GM12892 (cell line): ENCODE data around the gene CDH13.

Experiments used
- POLR2A ChIP-seq: IDR thresholded peaks from 2 replicates; pipeline ENCODE4 v1.6.1; 2011; ENCODE audit warnings: low read depth, low read length, control low read depth
- POLR2AphosphoS5 ChIP-seq: IDR thresholded peaks from 2 replicates; pipeline ENCODE4 v1.6.1; 2011; ENCODE audit warnings: low read depth, low read length, control low read depth
- TAF1 ChIP-seq: IDR thresholded peaks from 2 replicates; pipeline ENCODE4 v1.6.1; 2011; ENCODE audit warnings: low read depth, mild to moderate bottlenecking, control low read depth, low read length, borderline replicate concordance

DNA sequence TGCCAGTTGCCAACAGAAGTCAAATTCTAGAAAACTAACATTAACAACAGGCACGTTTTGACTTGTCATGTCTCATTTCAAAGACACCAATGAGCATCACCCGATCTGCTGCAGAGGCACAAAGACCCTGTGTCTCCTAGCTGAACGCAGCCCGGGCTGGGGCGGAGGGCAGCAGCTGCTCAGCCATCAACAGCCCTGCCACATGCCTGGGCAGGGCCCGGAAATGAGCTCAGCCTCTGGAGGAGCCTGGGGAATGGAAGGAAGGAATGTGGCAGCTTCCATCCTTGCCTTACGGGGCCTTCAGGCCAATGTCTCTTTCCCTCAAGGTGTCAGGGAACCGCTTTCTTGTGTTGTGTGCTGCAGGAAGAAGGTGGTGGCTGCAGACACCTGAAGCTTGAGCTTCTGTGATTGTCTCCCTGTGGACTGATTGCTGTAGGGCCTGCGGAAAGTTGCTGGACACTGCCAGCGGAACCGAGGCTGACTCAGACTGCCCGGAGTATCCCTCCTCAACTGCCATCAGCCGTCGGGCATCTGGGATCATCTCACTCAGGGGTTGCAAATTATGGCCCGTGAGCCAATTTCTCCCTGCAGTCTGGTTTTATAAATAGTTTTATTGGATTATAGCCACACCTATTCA lies 7.3 kb downstream of the CDH13 start:
- TF ChIP-seq POLR2AphosphoS5 (no peak), POLR2A (no peak), TAF1 (no peak)
